Dedifferentiated amniotic fluid mesenchymal stem cell (primary cell): ENCODE measurements around the gene SRCAP.

ENCODE experiments used
- DNase-seq: peaks from one replicate; pipeline ENCODE4 v3.0.0-alpha.2; 2016; ENCODE audit errors: extremely low spot score

The SRCAP gene

DNA sequence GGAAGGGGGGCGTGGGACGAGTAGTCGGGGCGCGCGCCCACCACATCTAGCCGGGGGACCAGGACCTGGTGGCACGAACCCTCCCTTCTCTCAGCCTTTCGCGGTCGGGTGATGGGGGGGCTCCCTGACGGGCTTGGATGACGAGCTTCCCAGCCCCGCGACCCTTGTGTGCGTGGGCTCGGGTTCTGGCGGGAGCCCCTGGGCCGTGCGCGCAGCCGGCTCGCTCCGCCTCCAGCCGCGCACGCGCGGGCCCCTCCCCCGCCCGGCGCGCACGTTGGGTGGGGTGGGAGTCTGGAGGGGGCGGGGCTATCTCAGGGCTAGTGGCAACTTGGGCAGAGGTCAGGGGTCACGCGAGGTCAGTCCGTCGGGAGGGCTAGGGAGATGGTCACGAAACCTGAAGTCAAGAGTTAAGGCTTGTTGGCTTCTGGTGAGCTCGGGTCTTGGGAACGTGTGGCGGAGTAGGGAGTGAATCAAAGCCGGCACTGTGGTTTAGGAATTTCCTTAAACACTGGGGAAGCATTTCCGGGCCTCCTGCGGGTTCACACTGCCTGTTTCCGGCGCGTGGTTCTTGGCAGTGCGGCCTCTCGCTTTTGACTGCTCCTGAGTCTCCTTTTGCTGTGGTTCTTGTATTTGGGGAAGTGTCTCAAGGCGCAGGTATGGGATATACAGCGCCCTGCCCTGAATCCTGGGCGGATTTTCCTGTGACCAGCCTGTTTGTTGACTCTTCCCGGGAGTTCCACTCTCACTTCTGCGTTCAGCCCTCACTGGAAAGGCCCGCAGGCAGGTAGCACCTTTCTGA lies at the start of gene SRCAP:
Gene SRCAP, plus strand, starts transcription at position 356 of the 799 bp plus-strand sequence. CDS start 1,654 bp downstream, outside the sequence.
- DNase-seq = peak; percentile 51

DNA sequence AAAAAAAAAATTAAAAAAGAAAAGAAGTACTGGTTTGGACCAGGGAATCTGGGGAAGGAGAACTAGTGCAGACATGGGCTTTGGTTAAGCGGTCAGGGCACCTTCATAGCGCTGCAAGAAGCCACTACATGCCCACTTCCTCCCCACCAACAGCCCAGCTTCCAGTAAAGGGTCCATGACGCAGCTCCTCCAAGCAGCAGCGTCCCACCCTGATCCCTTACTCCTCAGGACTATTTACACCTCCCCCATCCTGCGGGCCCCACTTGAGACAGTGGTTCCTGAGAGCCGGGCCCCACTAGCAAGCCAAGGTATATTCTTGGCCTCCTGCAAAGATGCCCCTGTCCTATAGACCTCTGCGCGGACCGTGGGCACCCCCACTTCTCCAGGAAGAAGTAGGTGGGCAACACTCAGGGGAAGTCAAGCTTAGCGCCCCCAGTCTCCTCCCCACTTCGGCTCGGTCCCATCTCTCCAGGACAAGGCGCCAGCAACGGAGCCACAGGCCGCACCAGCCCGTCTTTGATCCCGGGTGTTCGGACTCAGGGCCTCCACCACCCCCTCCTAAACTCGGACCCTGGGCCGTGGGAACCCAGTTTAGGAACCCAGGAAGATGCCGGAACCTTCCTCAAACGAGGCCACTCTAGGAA lies 49.1 kb upstream of the SRCAP start:
- DNase-seq = no peak

DNA sequence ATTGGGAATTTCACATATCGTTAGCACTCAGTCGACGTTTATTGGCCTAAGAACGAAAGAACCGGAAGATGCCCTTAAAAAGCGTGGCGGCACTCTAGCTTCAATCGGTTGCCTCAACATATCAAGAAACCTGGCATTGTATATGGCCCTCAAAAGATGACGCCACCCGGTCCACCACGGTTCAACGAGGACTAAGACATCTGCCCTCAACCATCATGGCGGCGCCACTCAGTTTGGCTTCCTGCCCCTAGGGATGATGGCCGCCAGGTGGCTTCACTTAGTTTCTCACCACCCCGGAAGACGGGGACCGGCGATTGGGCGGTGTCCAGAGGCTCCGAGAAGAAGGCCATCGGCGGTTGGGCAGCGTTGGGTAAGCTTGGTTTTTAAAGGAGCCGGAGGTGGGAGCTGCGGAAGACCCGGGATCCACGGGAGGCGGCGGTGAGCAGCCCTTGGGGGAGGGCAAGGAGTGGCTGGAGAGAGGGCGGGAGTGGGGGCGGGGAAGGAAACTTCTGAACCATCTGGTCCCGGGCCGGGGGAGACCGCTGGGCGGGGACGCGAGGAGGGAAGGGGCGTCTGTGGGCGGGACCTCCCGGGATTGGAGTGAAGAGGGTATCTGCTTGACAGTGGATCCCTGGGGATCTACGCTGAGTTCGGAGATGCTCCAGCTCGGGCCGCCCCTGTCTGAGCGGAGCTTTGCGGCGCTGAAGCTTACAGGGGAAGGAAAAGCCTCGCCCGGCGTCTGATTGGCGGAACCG lies 48.4 kb upstream of the SRCAP start, which contains the start of gene PRR14:
Gene PRR14, plus strand, starts transcription at position 592 of the 755 bp plus-strand sequence. CDS start 686 bp downstream, outside the sequence.
- peak; percentile 98 for DNase-seq

DNA sequence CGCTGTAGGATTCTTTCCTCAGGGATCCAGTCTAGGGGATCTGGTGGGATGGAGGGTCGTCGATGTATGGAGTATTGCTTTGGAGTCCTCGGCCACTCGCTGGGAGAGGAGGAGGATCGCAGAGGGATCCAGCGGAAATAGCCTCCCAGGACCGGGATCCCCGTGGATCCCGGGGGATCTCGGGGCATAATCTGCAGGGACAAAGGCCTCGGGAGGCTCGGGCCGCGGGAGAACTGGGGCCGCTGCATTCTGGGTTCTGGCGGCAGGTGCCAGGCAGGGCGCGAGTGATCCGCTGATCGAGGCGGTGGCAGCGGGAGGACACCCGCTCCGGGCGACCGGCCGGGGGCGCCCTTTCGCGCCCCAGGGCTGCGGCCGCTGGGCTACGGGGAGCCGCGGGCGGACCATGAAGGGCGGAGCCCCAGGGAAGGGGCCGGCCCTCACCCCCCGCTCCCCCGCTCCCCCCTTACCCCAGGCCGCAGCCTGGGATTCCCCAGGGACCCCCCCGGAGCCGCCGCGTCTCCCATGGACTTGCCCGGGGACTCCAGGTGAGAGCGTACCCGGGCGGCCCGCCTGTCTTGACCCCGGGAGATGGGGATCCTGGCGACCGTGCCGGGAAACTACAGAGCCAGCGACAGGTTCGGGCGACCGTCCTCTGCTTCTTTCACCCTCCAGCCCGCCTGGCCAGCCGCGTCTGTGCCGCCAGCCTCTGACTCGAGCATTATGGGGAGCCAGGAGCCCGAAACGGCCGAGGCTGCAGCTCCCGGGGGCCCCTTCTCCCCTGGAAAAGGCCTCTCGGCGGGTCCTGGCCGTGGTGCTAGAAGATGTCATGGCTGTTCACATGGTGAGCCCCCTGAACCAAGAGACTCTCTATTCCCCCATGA lies 47.6 kb upstream of the SRCAP start:
- DNase-seq = peak; percentile 23

DNA sequence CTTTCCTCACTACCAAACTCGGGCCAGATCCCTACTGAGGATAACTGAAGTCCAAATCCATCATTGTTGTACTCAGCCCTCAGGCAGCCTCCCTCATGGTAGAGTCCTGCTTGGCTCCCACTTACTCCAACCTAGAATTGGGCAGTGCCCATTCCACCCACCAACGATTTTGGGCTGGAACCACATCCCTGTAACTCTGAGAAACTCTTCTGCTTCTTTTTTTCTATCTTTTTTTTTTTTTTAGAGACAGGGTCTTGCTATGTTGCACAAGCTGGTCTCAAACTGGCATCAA lies 47.0 kb upstream of the SRCAP start:
- DNase-seq = no peak

DNA sequence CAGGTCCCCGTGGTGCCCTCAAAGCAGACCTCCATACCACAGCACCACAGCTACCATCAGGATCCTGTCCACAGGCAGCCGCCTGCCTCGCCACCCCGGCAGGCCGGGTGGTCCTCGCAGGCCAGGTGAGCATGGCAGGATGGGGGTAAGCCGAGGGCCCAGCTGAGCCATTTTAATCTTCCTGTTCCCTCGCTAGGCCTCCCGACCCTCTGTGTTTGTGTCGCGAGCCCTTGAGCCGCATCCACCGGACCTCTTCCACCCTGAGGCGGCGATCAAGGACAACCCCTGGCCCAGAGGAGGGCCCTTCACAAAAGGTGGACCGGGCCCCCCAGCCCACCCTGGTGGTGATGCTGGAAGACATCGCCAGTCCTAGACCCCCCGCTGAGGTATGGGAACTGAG lies 46.3 kb upstream of the SRCAP start:
- no peak for DNase-seq

DNA sequence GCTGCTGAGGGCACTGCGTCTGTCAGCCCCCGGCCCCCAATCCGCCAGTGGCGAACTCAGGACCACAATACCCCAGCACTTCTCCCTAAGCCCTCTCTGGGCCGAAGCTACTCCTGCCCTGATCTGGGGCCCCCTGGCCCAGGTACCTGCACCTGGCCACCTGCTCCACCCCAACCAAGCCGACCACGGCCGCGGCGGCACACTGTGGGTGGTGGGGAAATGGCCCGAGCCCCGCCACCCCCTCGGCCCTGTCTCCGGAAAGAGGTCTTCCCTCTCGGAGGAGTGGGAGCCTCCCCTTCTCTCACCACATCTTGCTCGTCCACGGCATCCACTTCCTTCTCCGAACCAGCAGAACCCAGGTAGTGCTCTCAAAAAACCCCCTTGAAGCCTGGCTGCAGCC lies 44.1 kb upstream of the SRCAP start:
- DNase-seq = no peak

DNA sequence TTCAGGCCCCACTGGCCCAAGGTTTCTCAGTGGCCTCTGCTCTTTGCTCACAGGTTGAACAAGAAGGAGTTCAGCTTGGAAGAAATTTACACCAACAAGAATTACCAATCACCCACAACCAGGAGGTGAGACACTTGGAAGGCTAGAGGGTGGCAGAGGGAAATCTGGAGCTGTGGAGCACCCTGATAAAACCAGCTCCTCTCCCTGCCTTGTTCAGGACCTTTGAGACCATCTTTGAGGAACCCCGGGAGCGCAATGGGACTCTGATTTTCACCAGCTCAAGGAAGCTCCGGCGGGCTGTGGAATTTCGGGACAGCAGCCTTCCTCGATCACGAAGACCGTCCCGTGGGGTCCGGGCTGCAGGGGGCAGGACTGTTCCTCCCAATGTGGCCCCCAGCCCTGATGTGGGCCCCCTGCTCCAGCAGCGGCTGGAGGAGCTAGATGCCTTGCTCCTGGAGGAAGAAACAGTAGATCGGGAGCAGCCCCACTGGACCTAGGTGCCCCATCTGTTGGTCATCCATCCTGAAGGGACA lies 43.1 kb upstream of the SRCAP start:
- no peak for DNase-seq

DNA sequence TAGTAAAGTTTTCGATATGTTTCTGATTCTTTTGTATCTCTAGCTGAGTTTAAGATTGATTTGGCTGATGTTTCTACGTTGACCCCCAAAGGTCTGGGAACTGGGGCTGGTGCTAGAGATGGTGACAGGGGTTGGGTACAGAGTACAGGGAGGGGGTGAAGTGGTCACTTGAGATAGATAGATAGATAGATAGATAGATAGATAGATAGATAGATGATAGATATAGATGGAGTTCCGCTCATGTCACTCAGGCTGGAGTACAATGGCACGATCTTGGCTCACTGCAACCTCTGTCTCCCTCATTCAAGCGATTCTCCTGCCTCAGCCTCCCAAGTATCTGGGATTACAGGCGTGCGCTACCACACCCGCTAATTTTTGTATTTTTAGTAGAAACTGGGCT lies 42.6 kb upstream of the SRCAP start:
- no peak for DNase-seq

DNA sequence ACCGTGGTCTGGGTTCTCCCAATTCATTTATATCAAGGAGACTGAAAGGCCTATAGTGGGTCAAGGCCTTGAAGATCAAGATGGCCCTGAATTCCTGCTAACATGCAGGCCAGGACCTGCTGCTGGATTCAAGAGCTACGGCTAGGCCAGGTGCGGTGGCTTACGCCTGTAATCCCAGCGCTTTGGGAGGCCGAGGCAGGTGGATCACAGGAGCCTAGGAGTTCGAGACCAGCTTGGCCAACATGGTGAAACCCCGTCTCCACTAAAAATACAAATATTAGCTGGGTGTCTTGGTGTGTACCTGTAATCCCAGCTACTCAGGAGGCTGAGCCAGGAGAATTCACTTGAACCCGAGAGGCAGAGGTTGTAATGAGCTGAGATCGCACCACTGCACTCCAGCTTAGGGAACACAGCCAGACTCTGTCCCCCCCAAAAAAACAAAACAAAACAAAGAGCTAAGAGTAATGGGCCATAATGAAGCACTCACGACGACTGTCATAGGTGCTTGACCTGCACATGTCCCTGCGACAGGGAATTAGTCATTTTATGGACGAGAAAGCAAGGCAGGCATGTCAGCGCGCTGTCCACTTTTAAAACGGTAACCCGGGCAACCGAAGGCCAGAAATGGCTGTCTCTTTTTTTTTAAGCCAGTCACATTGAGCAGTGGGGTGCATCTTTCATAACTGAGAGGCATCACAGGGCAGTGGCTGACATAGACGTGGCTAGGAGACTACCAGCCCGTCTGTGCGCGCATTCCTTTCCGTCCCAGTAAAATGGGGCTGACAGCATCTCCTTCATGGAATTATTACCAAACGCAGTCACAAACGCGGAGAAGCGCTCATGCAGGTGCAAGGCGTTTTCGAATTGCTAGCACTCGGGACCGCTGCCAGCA lies 41.8 kb upstream of the SRCAP start:
- no peak for DNase-seq

DNA sequence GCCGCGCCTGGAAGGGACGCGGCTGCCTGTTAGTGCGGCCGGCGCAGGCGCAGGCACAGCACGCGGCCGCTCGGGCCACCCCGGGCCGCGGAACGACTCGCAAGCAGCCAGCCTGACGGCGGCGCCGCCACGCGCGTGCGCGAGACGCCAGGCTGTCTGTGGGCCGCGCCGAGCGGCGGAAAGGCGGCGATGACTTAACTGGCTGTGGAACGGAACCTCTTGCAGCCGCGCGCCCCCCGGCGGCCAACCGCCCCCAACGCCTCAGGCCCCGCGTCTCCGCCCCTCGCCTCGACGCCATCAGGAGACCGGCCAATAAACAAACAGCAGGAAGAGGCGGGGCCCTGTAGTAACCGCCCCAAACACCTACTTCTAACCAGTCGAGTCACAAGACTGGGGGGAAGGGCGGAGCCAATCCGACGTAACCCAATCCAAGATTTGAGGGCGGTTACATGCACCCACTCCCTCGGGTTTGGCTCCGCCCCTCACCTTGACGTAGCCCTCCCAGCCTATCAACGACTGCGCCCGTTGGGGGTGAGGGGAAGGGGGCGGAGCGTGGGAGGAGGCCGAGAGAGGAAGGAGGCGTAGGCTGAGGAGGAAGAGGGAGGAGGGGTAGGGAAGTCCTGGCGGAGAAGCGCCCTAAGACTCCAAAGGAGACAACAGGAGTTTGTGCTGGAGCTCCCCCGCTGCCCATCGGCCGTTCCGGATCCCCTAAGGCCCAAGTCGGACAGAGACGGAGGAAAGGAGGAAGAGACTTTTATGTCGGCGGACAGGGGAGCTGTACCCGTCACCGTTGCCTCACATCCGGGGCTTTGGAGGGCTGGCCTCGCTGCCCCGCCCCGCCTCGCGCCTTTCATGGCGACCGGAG lies 40.9 kb upstream of the SRCAP start, which contains the start of gene FBRS:
Gene FBRS, plus strand, starts transcription at position 566 of the 865 bp plus-strand sequence. CDS start 1,088 bp downstream, outside the sequence.
- DNase-seq = peak; percentile 100

DNA sequence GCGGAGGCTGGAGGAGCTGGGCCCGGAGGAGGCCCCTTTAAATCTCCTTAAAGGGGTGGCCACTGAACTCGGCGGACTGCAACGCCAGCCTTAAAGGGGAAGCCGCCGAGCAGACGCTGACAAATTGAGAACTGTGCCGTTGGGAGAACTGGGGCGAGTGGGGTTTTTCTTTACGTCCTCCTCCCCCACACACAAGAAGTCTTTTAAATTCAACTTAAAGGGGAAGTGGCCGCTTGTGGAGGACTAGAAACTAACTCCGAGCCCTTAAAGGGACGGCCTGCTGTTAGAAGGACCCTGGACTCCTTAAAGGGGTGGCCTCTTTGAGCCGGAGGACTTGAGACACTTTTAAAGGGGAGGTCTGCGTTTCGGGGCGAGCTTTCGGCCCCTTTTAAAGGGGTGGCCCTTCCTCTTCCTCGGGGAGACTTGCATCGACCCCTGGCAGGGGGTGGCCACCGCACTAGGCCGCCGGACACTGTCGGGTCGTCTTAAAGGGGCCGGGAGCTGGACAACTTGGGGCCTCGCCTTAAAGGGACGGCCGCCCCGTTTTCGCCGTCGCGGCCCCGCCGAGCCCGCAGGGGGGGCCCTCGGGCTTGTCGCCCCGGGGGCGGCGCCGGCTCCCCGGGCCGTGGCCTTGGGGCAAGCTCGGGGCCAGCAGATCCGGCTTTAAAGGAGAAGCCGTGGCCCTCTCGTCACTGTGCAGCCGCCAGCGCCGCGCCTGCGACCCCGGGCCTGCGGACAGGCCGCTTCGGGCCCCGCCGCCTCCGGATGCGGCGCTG lies 40.1 kb upstream of the SRCAP start:
- DNase-seq = peak; percentile 97

DNA sequence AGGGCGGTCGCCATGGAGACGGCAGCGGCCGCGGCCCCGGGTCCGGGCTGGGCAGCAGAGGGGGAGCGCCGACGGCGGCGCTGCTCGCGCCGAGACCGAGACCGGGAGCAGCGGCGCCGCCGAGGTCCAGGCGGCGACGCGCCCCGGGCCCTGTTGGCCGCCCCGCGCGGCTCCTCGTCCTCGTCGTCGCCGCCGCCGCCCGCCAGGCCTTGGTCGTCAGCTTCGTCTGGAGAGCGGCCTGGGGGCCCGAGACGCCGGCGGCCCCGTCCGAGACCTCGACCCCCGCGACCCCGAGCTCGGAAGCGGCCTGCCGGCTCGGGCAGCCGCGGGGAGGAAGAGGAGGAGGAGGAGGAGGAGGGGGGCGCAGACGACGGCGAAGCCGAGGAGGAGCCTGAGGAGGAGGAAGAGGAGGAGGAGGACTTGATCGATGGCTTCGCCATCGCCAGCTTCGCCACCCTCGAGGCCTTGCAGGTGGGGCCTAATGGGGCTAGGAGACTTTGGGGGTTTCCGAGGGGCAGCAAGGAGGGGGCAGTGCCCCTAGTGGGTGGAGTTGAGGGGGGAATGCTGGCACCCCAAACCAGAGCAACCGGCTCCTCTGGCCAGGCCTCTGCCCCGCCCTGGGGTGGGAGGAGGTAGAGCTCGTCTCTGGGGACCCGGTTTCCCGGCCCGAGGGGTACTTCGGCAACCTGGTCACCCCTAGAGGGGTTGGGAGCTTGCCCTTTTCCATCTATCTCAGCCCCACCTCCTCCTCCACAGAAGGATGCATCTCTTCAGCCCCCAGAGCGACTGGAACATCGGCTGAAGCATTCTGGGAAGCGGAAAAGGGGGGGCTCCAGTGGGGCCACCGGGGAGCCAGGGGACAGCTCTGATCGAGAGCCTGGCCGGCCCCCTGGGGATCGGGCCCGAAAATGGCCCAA lies 39.2 kb upstream of the SRCAP start:
- no peak for DNase-seq

DNA sequence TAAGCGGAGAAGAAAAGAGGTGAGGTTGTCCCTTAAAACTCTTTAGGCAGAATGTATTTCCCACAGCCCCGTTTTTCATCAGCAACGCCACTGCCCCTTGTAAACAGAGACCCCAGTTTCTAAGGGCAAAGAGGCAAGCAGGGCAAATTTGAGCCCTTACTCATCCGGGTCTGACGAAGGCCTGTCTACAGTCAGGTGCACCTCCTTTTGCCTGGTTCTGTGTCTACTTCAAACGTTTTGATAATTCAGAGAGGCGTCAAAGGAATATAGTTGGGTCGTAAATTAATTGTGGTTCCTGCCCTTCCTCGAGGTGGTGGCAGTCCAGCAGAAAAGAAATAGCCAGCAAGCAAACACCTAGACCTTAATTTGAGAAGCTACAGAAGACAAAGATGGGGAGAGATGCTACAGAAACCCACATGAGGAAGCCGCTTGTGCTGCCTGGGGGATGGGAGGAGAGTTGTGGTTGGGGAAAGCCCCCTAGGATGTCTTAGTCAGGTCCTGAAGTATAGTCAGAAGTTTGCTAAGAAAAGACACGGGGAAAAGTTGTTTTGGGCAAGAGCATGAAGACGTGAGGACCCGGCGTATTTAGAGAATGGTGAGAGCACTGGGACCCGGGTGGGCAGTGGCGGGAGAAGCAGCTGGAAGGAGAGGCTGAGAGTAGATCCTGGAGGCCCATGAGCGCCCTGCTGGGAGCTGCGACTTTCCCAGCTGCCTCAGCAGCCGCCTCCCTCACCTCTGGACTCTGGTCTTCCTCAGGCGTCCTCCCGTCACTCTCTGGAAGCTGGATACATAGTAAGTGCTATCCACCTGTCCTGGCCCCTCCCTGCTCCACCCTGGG lies 38.3 kb upstream of the SRCAP start:
- DNase-seq = no peak

DNA sequence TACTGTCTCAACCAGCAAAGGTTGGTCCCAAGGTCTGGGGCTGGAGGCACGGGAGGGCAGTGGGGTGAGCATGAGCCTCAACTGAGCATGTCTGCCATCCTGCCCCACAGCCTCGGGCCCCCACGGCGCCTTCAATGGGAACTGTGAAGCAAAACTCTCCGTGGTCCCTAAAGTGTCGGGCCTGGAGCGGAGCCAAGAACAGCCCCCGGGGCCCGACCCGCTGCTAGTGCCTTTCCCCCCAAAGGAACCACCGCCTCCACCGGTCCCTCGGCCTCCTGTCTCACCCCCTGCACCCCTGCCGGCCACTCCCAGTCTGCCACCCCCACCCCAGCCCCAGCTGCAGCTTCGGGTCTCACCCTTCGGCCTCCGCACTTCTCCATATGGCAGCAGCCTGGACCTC lies 36.5 kb upstream of the SRCAP start:
- DNase-seq = no peak

DNA sequence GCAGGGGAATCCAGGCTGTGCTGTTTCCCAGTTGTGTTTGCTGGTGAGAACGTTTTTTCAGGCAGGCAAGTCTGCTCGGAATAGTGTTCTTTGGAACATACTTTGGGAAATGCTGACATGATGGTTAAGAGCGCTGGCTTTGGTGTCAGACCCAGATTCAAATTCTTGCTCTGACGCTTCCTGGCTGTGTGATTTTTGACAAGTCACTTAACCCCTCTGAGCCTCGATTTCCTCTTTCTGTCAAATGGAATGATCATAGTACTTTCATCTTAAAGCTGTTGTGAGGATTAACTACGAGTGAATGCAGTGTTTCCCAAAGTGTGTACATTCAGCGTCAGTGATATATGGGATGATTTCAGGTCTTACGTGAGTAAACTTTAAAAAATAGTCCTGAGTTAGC lies 35.9 kb upstream of the SRCAP start:
- no peak for DNase-seq

DNA sequence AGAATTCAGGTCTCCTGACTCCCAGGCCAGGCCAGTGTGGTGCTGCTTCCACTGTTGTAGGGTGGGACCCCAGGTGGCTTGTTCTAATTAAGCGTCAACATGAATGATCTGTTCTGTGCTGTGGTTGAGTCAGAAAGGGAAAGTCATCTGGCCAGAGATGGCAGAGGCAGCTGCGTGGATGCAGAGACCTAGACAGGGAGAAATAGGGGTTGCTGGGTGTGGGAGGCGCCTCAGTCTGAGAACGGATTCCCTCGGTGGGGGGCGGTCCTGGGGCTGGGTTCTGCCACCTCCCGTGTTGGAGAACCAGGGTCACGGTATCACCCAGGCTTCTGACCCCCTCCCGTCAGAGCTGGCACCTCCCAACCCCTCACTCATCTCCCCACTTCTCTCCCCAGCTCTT lies 35.2 kb upstream of the SRCAP start:
- DNase-seq = no peak
